H1 (cell line): ENCODE data around the gene SWT1. TPM values are rescaled to one million over a fixed set of nuclear protein-coding genes. Genes with fewer than 3 reads are reported as not detected.

Source experiments
- CTCF ChIA-PET: fragments of 300-600 bp; sonication (Branson Sonifier 250); formaldehyde crosslinking; loops from one replicate; lab custom pipeline; 2021; ENCODE audit not compliant: partially characterized antibody; lab: Charles Lee
- POLR2A ChIA-PET: fragments of 300-600 bp; sonication (Branson Sonifier 250); formaldehyde crosslinking; loops from one replicate; lab custom pipeline; 2021; ENCODE audit warnings: inconsistent platforms; ENCODE audit not compliant: partially characterized antibody; lab: Charles Lee
- DNase-seq, 2 experiments: peaks; one replicate each; pipeline versions ENCODE4 v3.0.0 to v3.0.0-alpha.2; 2010 to 2022; ENCODE audit warnings: low spot score in 2 of 2, low read depth in 1 of 2, mixed read lengths in 1 of 2
- FAIRE-seq: peaks from 2 replicates; lab custom pipeline; 2011; peaks lifted over from hg19 to GRCh38; lab: Jason Lieb, UNC
- H2AFZ ChIP-seq: 2 replicates; pipeline ENCODE4 v1.8.1; 2012; ENCODE audit warnings: low read length, inconsistent platforms
- H2AK5ac ChIP-seq: 2 replicates; pipeline ENCODE4 v1.6.1; 2013; ENCODE audit warnings: low read depth, low read length
- H2BK120ac ChIP-seq: replicated peaks from 2 replicates; pipeline ENCODE3; 2013; ENCODE audit warnings: low read depth, low read length, inconsistent platforms
- H2BK12ac ChIP-seq: 2 replicates; pipeline ENCODE4 v1.6.1; 2013; ENCODE audit warnings: low read depth, low read length
- H2BK15ac ChIP-seq: 2 replicates; pipeline ENCODE4 v1.6.1; 2013; ENCODE audit warnings: low read length
- H2BK20ac ChIP-seq: 2 replicates; pipeline ENCODE4 v1.6.1; 2013; ENCODE audit warnings: low read length
- H2BK5ac ChIP-seq: 2 replicates; pipeline ENCODE4 v1.6.1; 2013; ENCODE audit warnings: low read depth, low read length
- H3K14ac ChIP-seq: 2 replicates; pipeline ENCODE4 v1.6.1; 2013; ENCODE audit warnings: inconsistent platforms; ENCODE audit not compliant: insufficient read length
- H3K18ac ChIP-seq: 2 replicates; pipeline ENCODE4 v1.6.1; 2013; ENCODE audit warnings: low read length; ENCODE audit errors: extremely low read depth
- H3K23ac ChIP-seq: 2 replicates; pipeline ENCODE4 v1.6.1; 2013; ENCODE audit warnings: inconsistent platforms; ENCODE audit not compliant: insufficient read length
- H3K23me2 ChIP-seq: 2 replicates; pipeline ENCODE4 v1.6.1; 2013; ENCODE audit warnings: low read depth, low read length
- H3K27ac ChIP-seq: 2 replicates; pipeline ENCODE4 v1.6.1; 2011; ENCODE audit warnings: low read depth, low read length, inconsistent platforms
- H3K27me3 ChIP-seq, 4 experiments: replicated peaks in 1 of 4; 1 replicate in 1 of 4; 2 replicates in 3 of 4; pipeline versions ENCODE4 v1.6.1 to v1.8.1; 2011 to 2013; ENCODE audit warnings: low read length in 3 of 4, mild to moderate bottlenecking in 3 of 4, inconsistent platforms in 2 of 4, mixed read lengths in 2 of 4, moderate library complexity in 1 of 4; ENCODE audit not compliant: control insufficient read depth in 3 of 4, insufficient read depth in 3 of 4; ENCODE audit errors: extremely low read depth in 1 of 4
- H3K36me3 ChIP-seq, 4 experiments: 2 replicates each; pipeline versions ENCODE4 v1.6.1 to v1.8.1; 2011 to 2013; ENCODE audit warnings: mild to moderate bottlenecking in 4 of 4, low read length in 3 of 4, moderate library complexity in 2 of 4, control low read depth in 1 of 4, inconsistent platforms in 1 of 4; ENCODE audit not compliant: insufficient read depth in 4 of 4, control insufficient read depth in 2 of 4
- H3K4ac ChIP-seq: replicated peaks from 2 replicates; pipeline ENCODE3; 2013; ENCODE audit warnings: low read length, low read depth, mixed read lengths, inconsistent platforms; ENCODE audit not compliant: insufficient read length
- H3K4me1 ChIP-seq, 4 experiments: replicated peaks in 1 of 4; 1 replicate in 1 of 4; 2 replicates in 3 of 4; pipeline versions ENCODE4 v1.6.1 to v1.8.1; 2011 to 2013; ENCODE audit warnings: low read length in 3 of 4, inconsistent platforms in 2 of 4, mixed read lengths in 1 of 4; ENCODE audit not compliant: insufficient read depth in 4 of 4, control insufficient read depth in 3 of 4
- H3K4me2 ChIP-seq, 2 experiments: 2 replicates each; pipeline versions ENCODE4 v1.6.1 to v1.8.1; 2011 to 2013; ENCODE audit warnings: low read depth in 2 of 2, low read length in 2 of 2, control low read depth in 1 of 2, inconsistent platforms in 1 of 2, mild to moderate bottlenecking in 1 of 2; ENCODE audit not compliant: insufficient read depth in 1 of 2
- H3K4me3 ChIP-seq, 4 experiments: fragments of 200-600, 300-600 bp in 1 of 4; sonication (generic), shearing (Covaris generic), sonication (Bioruptor Twin) in 1 of 4; 2 replicates each; pipeline versions ENCODE4 v1.5.1 to v1.8.1; 2011 to 2016; ENCODE audit warnings: low read length in 4 of 4, low read depth in 3 of 4, control low read depth in 2 of 4, inconsistent platforms in 2 of 4, mild to moderate bottlenecking in 2 of 4, mixed read lengths in 1 of 4, moderate library complexity in 1 of 4; ENCODE audit not compliant: insufficient read depth in 2 of 4; ENCODE audit errors: extremely low read depth in 1 of 4
- H3K56ac ChIP-seq: replicated peaks from 2 replicates; pipeline ENCODE3; 2013; ENCODE audit warnings: low read depth, mild to moderate bottlenecking, mixed read lengths, low read length, inconsistent platforms; ENCODE audit not compliant: insufficient read length
- H3K79me1 ChIP-seq: 2 replicates; pipeline ENCODE4 v1.6.1; 2013; ENCODE audit warnings: low read depth, low read length, control low read depth
- H3K79me2 ChIP-seq, 2 experiments: 2 replicates each; pipeline versions ENCODE4 v1.6.1 to v1.8.1; 2012 to 2013; ENCODE audit warnings: low read length in 2 of 2, mild to moderate bottlenecking in 2 of 2, inconsistent platforms in 1 of 2; ENCODE audit not compliant: insufficient read depth in 2 of 2, control insufficient read depth in 1 of 2
- H3K9ac ChIP-seq, 4 experiments: replicated peaks in 1 of 4; 1 replicate in 1 of 4; 2 replicates in 3 of 4; pipeline versions ENCODE4 v1.6.1 to v1.8.1; 2011 to 2013; ENCODE audit warnings: low read depth in 3 of 4, low read length in 3 of 4, control low read depth in 2 of 4, mild to moderate bottlenecking in 2 of 4, moderate library complexity in 2 of 4, inconsistent platforms in 1 of 4; ENCODE audit errors: extremely low read depth in 1 of 4
- H3K9me3 ChIP-seq, 2 experiments: 2 replicates each; pipeline versions ENCODE4 v1.6.1 to v1.8.1; 2012 to 2013; ENCODE audit warnings: mild to moderate bottlenecking in 2 of 2, moderate library complexity in 2 of 2, control low read depth in 1 of 2, inconsistent platforms in 1 of 2, low read depth in 1 of 2, low read length in 1 of 2, mixed read lengths in 1 of 2; ENCODE audit not compliant: insufficient read depth in 2 of 2
- H4K20me1 ChIP-seq, 2 experiments: replicated peaks in 1 of 2; 2 replicates each; pipeline versions ENCODE3 to v1.8.1; 2011 to 2013; ENCODE audit warnings: inconsistent platforms in 2 of 2, low read length in 2 of 2, mild to moderate bottlenecking in 1 of 2; ENCODE audit not compliant: insufficient read depth in 2 of 2, control insufficient read depth in 1 of 2
- H4K5ac ChIP-seq: 2 replicates; pipeline ENCODE4 v1.6.1; 2013; ENCODE audit warnings: low read length, low read depth, mixed read lengths, inconsistent platforms; ENCODE audit not compliant: insufficient read length
- H4K8ac ChIP-seq: 2 replicates; pipeline ENCODE4 v1.8.0; 2013; ENCODE audit warnings: mild to moderate bottlenecking, moderate library complexity, low read length, inconsistent platforms; ENCODE audit not compliant: insufficient read depth; ENCODE audit errors: extremely low read depth
- H4K91ac ChIP-seq: replicated peaks from 2 replicates; pipeline ENCODE3; 2013; ENCODE audit warnings: low read length, mixed read lengths, inconsistent platforms; ENCODE audit not compliant: insufficient read length
- CBX5 ChIP-seq: fragments of 300-800, 300-1000 bp; sonication (generic); IDR thresholded peaks from 2 replicates; pipeline ENCODE4 v1.7.1; 2016; ENCODE audit warnings: antibody characterized with exemption, low read length, low read depth
- RFX5 ChIP-seq: IDR thresholded peaks from 2 replicates; pipeline ENCODE4 v1.6.1; 2011; ENCODE audit warnings: low read depth, low read length, improper control_type of control experiment, borderline replicate concordance
- WGBS, 2 experiments: shearing (Covaris generic) in 1 of 2; methylation state at CpG; one replicate each; pipeline versions ENCODE4 v1.1.6 to v1.1.7; 2013 to 2015; ENCODE audit warnings: low lambda C conversion rate in 2 of 2, mixed read lengths in 2 of 2, inconsistent platforms in 1 of 2, low coverage in 1 of 2, missing lambda C conversion rate in 1 of 2; ENCODE audit not compliant: insufficient replicate concordance in 2 of 2, insufficient coverage in 1 of 2, insufficient read length in 1 of 2; ENCODE audit errors: extremely low coverage in 1 of 2, missing lambda C conversion rate in 1 of 2; 5-methylcytosine and 5-hydroxymethylcytosine counted together
- polyA plus RNA-seq, 7 experiments: library from polyadenylated mRNA; depleted of rRNA in 3 of 7; stranded (reverse) in 5 of 7; unstranded in 2 of 7; fragments of >200 nt in 5 of 7; fragments of 200-250 nt in 2 of 7; gene quantifications; 1 replicate in 5 of 7; 2 replicates in 1 of 7; 4 replicates in 1 of 7; pipeline versions ENCODE4 v1.2.1 to v1.2.3, GENCODE V29; 2011 to 2013; ENCODE audit warnings: missing spikeins in 2 of 7, mixed read lengths in 2 of 7
- total RNA-seq: library from RNA; stranded (reverse); fragmentation: NEBNext Ultra II Directional; extraction: Animal tissue kit (Norgen Biotek cat#: 25700); gene quantifications from 2 replicates; pipeline ENCODE4 v1.2.1, GENCODE V29; 2021

Gene SWT1
- total and polyA plus RNA-seq, 2 of the 8 experiments (the other 6 are each of a cell fraction or from before 2014, with no cell fraction given), result 1.4 to 6.2 TPM

GRCh38 chr1:185328255-185328654, 171.3 kb downstream of the SWT1 start:
- Histone ChIP-seq H2BK12ac (no peak overlapping the region), H2AK5ac (no peak overlapping the region), H4K5ac (no peak overlapping the region), H3K4me3 (no peak overlapping the region), H3K36me3 (no peaks in the 10 kb centered on the region), H3K14ac (no peak overlapping the region), H3K4me2 (no peak overlapping the region), H2BK120ac (no peak overlapping the region), H4K8ac (no peak overlapping the region), H3K4me1 (peaks cover 0 to 3% (median 1%) of the 10 kb centered on the region in 4 experiments; a peak in 2 of 7 replicates), H2AFZ (no peak overlapping the region), H3K9ac (no peak overlapping the region), H2BK20ac (no peak overlapping the region), H4K20me1 (no peaks in the 10 kb centered on the region), H3K18ac (no peak overlapping the region), H3K79me1 (no peaks in the 10 kb centered on the region), H3K27ac (no peak overlapping the region), H3K23me2 (no peaks in the 10 kb centered on the region), H3K4ac (no peak overlapping the region), H3K79me2 (no peaks in the 10 kb centered on the region), H2BK5ac (no peak overlapping the region), H3K27me3 (no peaks in the 10 kb centered on the region), H3K9me3 (no peaks in the 10 kb centered on the region), H2BK15ac (no peak overlapping the region), H3K23ac (no peak overlapping the region), H4K91ac (no peak overlapping the region), H3K56ac (no peak overlapping the region)
- TF ChIP-seq RFX5, result no peak
- TF ChIP-seq CBX5, result no peak
- ChIA-PET CTCF (interaction anchor here (1.2 to 1.3 kb wide), 2 partner anchors 10 to 268 kb away, joined by 3 read pairs; no protein-coding TSS in a partner anchor), POLR2A (no interaction called here)
- 90% methylated on average over 3 of the region's 4 CpGs; no CpG with 5 or more reads in 1 of the 2 experiments for WGBS, 2 experiments
- FAIRE-seq (no peak), DNase-seq (no peak)
